Mammary epithelial cell (primary cell): ENCODE measurements around the gene UGT3A2.

Source experiments
- EZH2 ChIP-seq: IDR thresholded peaks from 2 replicates; pipeline ENCODE4 v1.6.1; 2012; ENCODE audit warnings: low read length, inconsistent platforms, borderline replicate concordance
- TF ChIP-seq, protein P1 (sequence below), 2 donors: IDR thresholded peaks in 1 of 2; conservative IDR thresholded peaks in 1 of 2; 2 replicates each; pipeline ENCODE4 v1.5.1; 2011 to 2012; ENCODE audit warnings: inconsistent platforms in 2 of 2, low read length in 2 of 2, mild to moderate bottlenecking in 2 of 2, control low read depth in 1 of 2, low read depth in 1 of 2; ENCODE audit not compliant: insufficient read depth in 1 of 2; ENCODE audit errors: extremely low read depth in 1 of 2

DNA sequence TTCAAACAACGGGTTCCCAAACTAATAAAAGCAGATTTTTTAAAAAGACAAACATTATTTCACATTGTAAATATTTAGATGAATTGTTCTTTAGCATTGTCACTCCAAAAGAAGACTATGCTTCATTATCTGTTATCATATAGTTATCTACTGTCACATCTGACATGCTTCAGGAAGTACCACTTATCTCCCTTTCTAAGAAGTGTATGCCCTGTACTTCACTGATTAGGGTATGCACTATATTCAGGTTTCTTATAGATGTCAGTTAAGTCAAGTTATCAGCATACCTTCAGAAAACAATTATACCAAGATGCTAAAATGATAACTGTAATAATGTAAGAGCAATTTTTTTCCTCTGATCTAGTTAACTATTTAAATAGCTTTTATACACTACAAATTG lies 44.6 kb upstream of the UGT3A2 start:
- TF ChIP-seq, protein P1, sequence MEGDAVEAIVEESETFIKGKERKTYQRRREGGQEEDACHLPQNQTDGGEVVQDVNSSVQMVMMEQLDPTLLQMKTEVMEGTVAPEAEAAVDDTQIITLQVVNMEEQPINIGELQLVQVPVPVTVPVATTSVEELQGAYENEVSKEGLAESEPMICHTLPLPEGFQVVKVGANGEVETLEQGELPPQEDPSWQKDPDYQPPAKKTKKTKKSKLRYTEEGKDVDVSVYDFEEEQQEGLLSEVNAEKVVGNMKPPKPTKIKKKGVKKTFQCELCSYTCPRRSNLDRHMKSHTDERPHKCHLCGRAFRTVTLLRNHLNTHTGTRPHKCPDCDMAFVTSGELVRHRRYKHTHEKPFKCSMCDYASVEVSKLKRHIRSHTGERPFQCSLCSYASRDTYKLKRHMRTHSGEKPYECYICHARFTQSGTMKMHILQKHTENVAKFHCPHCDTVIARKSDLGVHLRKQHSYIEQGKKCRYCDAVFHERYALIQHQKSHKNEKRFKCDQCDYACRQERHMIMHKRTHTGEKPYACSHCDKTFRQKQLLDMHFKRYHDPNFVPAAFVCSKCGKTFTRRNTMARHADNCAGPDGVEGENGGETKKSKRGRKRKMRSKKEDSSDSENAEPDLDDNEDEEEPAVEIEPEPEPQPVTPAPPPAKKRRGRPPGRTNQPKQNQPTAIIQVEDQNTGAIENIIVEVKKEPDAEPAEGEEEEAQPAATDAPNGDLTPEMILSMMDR (conservative IDR thresholded peaks at IDR 0.05 in 1 of 2, IDR thresholded peaks at IDR 0.05 in 1 of 2; ENCODE audit: extremely low read depth in 1 of 2, insufficient read depth in 1 of 2, low read depth in 1 of 2, low read length in 2 of 2): no peak
- TF ChIP-seq EZH2: no peak
